ENCODE results near the gene MYLK2. TPM values are rescaled to one million over a fixed set of nuclear protein-coding genes. Genes with fewer than 3 reads are reported as not detected.

The MYLK2 gene
- total RNA-seq, 2 donors from 2014 or later = not detected

GRCh38 chr20:31869673-31869941 lies 50.5 kb downstream of the MYLK2 start:
- ATAC-seq (ENCODE audit: insufficient number of reproducible peaks, low FRiP score, low read depth) = no peak
- H3K27ac ChIP-seq = peak overlapping the region; percentile 32 to 41
- H3K27me3 ChIP-seq (replicated peaks; ENCODE audit: insufficient read depth) = no peaks in the 10 kb centered on the region
- no peak for TF ChIP-seq CTCF (IDR thresholded peaks at IDR 0.05)
- no peaks in the 10 kb centered on the region for H3K36me3 ChIP-seq
- peak overlapping the region; percentile 77 for H3K4me3 ChIP-seq
- H3K9me3 ChIP-seq = no peaks in the 10 kb centered on the region
- peaks cover 8 to 31% of the 10 kb centered on the region in 2 donors for H3K4me1 ChIP-seq (ENCODE audit: control insufficient read depth in 1 of 2, low read depth in 2 of 2)
- DNase-seq (ENCODE audit: low spot score) = no peak

GRCh38 chr20:31869942-31870725 lies 51.0 kb downstream of the MYLK2 start, which contains the start of the genes DUSP15 and TTLL9:
TSS of gene DUSP15 (minus strand) at chr20:31870527. CDS start at chr20:31870337, 190 bp downstream.
TSS of gene TTLL9 (plus strand) at chr20:31870634. CDS start at chr20:31871127, 493 bp downstream.
- Histone ChIP-seq H3K27me3 (replicated peaks; ENCODE audit: insufficient read depth) (no peaks in the 10 kb centered on the region), H3K9me3 (no peaks in the 10 kb centered on the region), H3K36me3 (no peaks in the 10 kb centered on the region), H3K4me3 (peak within 1 kb of the TSS; percentile 77), H3K27ac (peak within 1 kb of the TSS; percentile 37 to 58), H3K4me1 (ENCODE audit: control insufficient read depth in 1 of 2, low read depth in 2 of 2) (peaks cover 8 to 31% of the 10 kb centered on the region in 2 donors)
- ATAC-seq (ENCODE audit: insufficient number of reproducible peaks, low FRiP score, low read depth) (no peak), DNase-seq (ENCODE audit: low spot score) (no peak)
- no peak for TF ChIP-seq CTCF (IDR thresholded peaks at IDR 0.05)

GRCh38 chr20:31870726-31871617 lies 51.8 kb downstream of the MYLK2 start:
- ATAC-seq (ENCODE audit: insufficient number of reproducible peaks, low FRiP score, low read depth) (no peak), DNase-seq (ENCODE audit: low spot score) (no peak)
- Histone ChIP-seq H3K4me3 (peak overlapping the region; percentile 77), H3K27ac (peak overlapping the region; percentile 37 to 58), H3K36me3 (no peaks in the 10 kb centered on the region), H3K9me3 (no peaks in the 10 kb centered on the region), H3K4me1 (ENCODE audit: control insufficient read depth in 1 of 2, low read depth in 2 of 2) (peaks cover 8 to 31% of the 10 kb centered on the region in 2 donors), H3K27me3 (replicated peaks; ENCODE audit: insufficient read depth) (no peaks in the 10 kb centered on the region)
- no peak for TF ChIP-seq CTCF (IDR thresholded peaks at IDR 0.05)

GRCh38 chr20:31871618-31871954 lies 52.4 kb downstream of the MYLK2 start:
- H3K9me3 ChIP-seq = no peaks in the 10 kb centered on the region
- peaks cover 8 to 31% of the 10 kb centered on the region in 2 donors for H3K4me1 ChIP-seq (ENCODE audit: control insufficient read depth in 1 of 2, low read depth in 2 of 2)
- H3K36me3 ChIP-seq = no peaks in the 10 kb centered on the region
- no peak for TF ChIP-seq CTCF (IDR thresholded peaks at IDR 0.05)
- no peak overlapping the region for H3K27ac ChIP-seq
- no peaks in the 10 kb centered on the region for H3K27me3 ChIP-seq (replicated peaks; ENCODE audit: insufficient read depth)
- ATAC-seq (ENCODE audit: insufficient number of reproducible peaks, low FRiP score, low read depth) = no peak
- DNase-seq (ENCODE audit: low spot score) = no peak
- no peak overlapping the region for H3K4me3 ChIP-seq

GRCh38 chr20:31872406-31872805 lies 53.2 kb downstream of the MYLK2 start:
- no peak for ATAC-seq (ENCODE audit: insufficient number of reproducible peaks, low FRiP score, low read depth)
- no peak overlapping the region for H3K4me3 ChIP-seq
- no peaks in the 10 kb centered on the region for H3K9me3 ChIP-seq
- peaks cover 8 to 31% of the 10 kb centered on the region in 2 donors for H3K4me1 ChIP-seq (ENCODE audit: control insufficient read depth in 1 of 2, low read depth in 2 of 2)
- H3K27ac ChIP-seq = no peak overlapping the region
- no peaks in the 10 kb centered on the region for H3K27me3 ChIP-seq (replicated peaks; ENCODE audit: insufficient read depth)
- H3K36me3 ChIP-seq = no peaks in the 10 kb centered on the region
- DNase-seq (ENCODE audit: low spot score) = no peak
- TF ChIP-seq CTCF (IDR thresholded peaks at IDR 0.05) = no peak
